IPS-15b (cell line): ENCODE data around the gene EPSTI1.
"Not testable (repeated sequence)": the region's sequence is repeated elsewhere in the genome, so short reads cannot be mapped to it uniquely, and the experiment has no call there.

Source experiments
- H3K27me3 ChIP-seq: one replicate; pipeline ENCODE4 v1.6.1; 2013; ENCODE audit warnings: low read length; ENCODE audit not compliant: control insufficient read depth, insufficient read depth
- H3K36me3 ChIP-seq: one replicate; pipeline ENCODE4 v1.6.1; 2013; ENCODE audit warnings: low read length; ENCODE audit not compliant: control insufficient read depth, insufficient read depth
- H3K4me1 ChIP-seq: one replicate; pipeline ENCODE4 v1.6.1; 2013; ENCODE audit warnings: mild to moderate bottlenecking, low read length; ENCODE audit not compliant: control insufficient read depth, insufficient read depth
- H3K4me3 ChIP-seq: one replicate; pipeline ENCODE4 v1.5.1; 2013; ENCODE audit warnings: low read depth, low read length
- H3K9ac ChIP-seq: one replicate; pipeline ENCODE4 v1.6.1; 2013; ENCODE audit warnings: low read depth, mild to moderate bottlenecking, low read length
- H3K9me3 ChIP-seq: one replicate; pipeline ENCODE4 v1.6.1; 2013; ENCODE audit warnings: mild to moderate bottlenecking, low read length; ENCODE audit not compliant: control insufficient read depth, insufficient read depth

The EPSTI1 gene

DNA sequence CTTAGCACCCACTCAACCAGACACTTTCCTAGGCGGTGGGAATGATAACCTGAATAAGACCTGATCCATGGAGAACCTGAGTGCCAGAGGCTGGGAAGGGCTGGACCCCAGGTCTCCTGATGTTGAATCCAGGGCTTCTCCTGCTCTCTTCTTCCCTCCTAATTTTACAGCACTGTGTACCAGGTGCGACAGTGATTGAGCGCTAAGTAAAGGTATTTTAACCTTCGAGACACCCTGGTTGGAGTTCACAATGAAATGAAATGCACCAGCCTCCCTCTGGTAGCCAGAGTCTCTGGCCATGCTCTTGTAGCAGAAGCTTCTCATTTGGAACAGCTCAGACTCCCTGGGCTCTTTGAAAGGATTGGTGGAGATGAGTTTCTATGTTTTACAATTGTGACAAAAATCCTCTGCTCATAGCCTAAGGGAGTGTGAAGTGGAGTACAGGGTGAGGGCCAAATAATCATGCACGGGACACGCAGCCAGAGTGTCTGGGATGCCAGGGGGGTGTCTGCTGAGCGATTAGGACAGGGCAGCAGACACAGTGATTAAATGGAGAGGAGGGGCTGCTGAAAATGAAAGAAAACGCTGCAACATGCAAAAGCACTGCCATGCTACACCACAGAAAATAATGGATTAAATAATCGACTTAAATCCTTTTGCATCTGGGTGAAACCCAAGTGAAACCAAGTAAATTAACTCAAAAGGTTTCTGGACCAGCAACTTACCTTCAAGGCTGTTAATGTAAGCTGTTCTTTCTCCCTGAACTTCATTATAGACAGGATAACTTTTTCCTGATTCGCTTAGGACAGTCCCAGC, 126.9 kb downstream of the EPSTI1 start:
- H3K27me3 ChIP-seq = no peaks in the 10 kb centered on the region
- H3K36me3 ChIP-seq = peaks cover 34% of the 10 kb centered on the region
- H3K9ac ChIP-seq = no peak overlapping the region
- peaks cover 14% of the 10 kb centered on the region for H3K4me1 ChIP-seq
- no peaks in the 10 kb centered on the region for H3K9me3 ChIP-seq
- H3K4me3 ChIP-seq = no peak overlapping the region

DNA sequence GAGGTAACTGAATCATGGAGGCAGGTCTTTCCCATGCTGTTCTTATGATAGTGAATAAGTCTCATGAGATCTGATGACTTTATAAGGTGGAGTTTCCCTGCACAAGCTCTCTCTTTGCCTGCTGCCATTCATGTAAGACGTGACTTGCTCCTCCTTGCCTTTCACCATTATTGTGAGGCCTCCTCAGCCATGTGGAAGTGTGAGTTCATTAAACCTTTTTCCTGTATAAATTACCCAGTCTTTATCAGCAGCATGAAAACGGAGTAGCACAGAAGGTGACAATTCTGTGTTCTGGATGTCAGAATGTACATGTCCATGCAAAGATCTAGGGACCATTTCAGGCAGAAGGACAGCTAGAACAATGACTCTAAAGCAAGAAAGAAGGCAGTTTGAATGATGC, 129.7 kb downstream of the EPSTI1 start:
- not testable (repeated sequence) for H3K27me3 ChIP-seq, H3K4me3 ChIP-seq, H3K9ac ChIP-seq, H3K9me3 ChIP-seq
- H3K36me3 ChIP-seq = peaks cover 33% of the 10 kb centered on the region
- peaks cover 11% of the 10 kb centered on the region for H3K4me1 ChIP-seq

DNA sequence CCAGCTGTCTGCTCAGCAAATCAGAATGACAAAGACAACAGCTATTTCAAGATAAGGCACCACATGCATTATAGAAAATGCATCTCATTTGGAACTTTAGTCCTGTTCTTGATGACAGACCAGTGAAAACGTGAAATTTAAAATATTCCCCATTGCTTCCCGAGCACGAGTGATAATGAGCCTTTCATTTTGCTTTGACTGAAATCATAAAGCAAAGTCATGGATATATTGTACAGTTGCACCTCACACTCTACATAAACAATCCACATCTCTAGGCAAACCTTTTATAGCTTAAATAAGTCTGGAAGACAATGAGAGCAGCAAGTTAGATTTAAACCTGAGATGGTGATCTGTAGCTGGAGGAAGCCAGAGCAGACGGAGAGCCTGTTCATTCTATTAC, 131.6 kb downstream of the EPSTI1 start:
- H3K4me1 ChIP-seq = peaks cover 8% of the 10 kb centered on the region
- H3K9ac ChIP-seq = no peak overlapping the region
- peaks cover 14% of the 10 kb centered on the region for H3K36me3 ChIP-seq
- H3K27me3 ChIP-seq = no peaks in the 10 kb centered on the region
- no peak overlapping the region for H3K4me3 ChIP-seq
- H3K9me3 ChIP-seq = no peaks in the 10 kb centered on the region

DNA sequence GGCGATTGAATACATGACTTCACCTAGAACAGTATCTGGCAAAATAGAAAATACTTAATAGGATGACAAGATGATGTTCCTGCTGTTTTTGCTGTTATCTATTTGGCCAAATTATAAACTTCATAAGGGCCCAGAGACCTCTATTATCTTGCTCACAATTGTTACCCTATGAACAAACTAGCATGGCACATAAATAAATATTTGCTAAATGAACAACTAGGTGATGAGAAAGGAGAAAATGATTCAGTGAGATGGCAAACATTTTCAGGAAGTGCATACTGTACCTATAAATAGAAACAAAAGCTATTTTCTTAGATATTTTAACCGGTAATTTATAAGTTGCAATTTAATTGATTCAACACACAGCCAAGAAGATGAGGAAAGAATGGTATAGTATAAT, 132.3 kb downstream of the EPSTI1 start:
- H3K27me3 ChIP-seq = no peaks in the 10 kb centered on the region
- H3K9me3 ChIP-seq = no peaks in the 10 kb centered on the region
- H3K4me1 ChIP-seq = peaks cover 2% of the 10 kb centered on the region
- H3K36me3 ChIP-seq = peaks cover 11% of the 10 kb centered on the region
- no peak overlapping the region for H3K9ac ChIP-seq
- no peak overlapping the region for H3K4me3 ChIP-seq

DNA sequence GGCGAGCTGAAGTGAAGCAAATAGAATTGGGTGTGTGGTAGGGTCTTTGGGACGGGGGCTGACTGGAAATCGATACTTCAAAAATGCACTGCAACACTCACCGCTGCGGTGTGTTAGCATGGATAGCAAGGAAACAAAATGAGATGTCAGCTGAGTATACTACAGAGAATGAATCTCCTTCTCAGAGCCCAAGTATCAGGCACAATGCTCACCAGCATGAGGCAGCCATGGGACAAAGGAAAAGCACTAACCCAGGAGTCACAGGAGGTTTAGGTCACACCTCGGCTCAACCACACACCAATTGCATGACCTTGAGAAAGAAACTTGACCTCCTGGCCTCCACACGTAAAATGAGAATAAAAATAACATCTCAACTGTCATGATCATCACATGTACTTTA, 136.6 kb downstream of the EPSTI1 start:
- Histone ChIP-seq H3K9ac (no peak overlapping the region), H3K27me3 (no peaks in the 10 kb centered on the region), H3K4me1 (no peaks in the 10 kb centered on the region), H3K9me3 (no peaks in the 10 kb centered on the region), H3K36me3 (peaks cover 13% of the 10 kb centered on the region), H3K4me3 (no peak overlapping the region)

DNA sequence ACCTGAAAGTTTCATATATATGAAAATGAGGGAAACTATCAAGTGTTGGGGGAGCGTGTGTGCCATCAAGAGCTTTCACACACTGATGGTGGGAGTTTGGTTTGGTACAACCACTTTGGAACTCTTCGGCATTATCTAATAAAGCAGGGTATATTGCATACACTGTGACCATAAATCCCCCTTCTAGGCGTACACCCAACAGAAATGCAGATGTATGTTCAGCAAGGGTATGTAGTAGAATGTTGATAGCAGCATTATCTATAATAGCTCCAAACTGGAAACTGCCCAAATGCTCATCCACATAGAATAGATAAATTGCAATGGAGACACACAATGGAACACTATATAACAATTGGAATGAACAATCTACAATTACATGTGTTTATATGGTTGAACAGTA, 139.9 kb downstream of the EPSTI1 start:
- Histone ChIP-seq H3K4me3 (no peak overlapping the region), H3K9me3 (no peaks in the 10 kb centered on the region), H3K4me1 (peaks cover 5% of the 10 kb centered on the region), H3K36me3 (peaks cover 9% of the 10 kb centered on the region), H3K27me3 (no peaks in the 10 kb centered on the region), H3K9ac (no peak overlapping the region)

DNA sequence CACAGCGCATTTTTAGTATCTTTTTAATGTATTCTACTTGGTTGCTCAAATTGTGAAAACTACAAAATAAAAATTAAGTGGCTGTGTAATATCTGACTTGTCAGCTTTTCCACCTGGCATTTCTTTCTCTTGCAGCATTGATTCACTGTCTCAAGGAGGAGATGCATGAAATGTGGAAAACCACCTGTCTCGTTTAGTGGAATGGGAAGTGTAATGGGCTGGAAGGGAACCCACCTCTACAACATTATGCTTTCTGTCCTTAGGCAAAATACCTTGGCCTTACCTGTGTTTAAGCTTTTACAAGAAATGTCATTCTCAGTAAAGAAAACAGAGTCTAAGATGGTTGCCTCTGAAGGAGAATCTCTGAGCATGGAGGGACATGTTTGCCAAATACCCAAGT, 142.8 kb downstream of the EPSTI1 start:
- Histone ChIP-seq H3K4me1 (peaks cover 5% of the 10 kb centered on the region), H3K36me3 (peaks cover 2% of the 10 kb centered on the region), H3K9me3 (no peaks in the 10 kb centered on the region), H3K9ac (no peak overlapping the region), H3K4me3 (no peak overlapping the region), H3K27me3 (no peaks in the 10 kb centered on the region)

DNA sequence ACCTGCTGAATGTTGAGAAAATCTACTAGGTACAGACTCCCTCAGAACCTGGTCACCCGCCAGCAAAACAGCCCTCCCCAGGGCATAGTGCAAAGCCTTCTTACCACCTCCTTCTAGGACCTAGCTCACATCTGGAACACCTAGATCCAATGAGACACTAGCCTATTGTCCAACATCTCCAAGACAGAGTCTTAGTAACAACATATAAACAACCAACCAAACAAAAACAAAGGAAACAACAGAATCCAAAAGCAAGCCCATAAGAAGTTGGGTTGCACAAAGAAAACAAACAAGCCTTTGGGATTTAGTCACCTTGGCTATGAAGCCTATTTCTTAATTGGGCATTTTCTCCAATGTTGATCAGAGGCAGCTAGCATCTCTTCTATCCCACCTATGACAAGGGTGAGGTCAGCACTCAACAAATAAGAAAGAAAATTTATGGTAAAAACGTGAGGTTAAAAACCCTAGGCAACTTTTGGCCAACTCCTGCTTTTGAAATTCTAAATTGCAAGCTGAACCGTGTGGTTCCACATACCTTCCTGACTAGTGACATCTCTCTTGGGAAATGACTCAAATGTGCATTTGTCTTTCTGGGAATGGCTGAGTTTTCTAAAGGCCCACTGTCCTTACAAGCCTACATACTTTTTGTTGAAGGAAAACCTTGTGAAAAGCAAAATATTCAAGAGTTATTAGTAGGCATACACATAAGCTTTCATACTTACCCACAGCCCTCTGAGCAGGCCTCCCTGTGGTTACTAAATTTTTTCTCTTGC, 144.0 kb downstream of the EPSTI1 start:
- Histone ChIP-seq H3K4me3 (no peak overlapping the region), H3K4me1 (peaks cover 5% of the 10 kb centered on the region), H3K36me3 (no peaks in the 10 kb centered on the region), H3K27me3 (no peaks in the 10 kb centered on the region), H3K9ac (no peak overlapping the region), H3K9me3 (no peaks in the 10 kb centered on the region)

DNA sequence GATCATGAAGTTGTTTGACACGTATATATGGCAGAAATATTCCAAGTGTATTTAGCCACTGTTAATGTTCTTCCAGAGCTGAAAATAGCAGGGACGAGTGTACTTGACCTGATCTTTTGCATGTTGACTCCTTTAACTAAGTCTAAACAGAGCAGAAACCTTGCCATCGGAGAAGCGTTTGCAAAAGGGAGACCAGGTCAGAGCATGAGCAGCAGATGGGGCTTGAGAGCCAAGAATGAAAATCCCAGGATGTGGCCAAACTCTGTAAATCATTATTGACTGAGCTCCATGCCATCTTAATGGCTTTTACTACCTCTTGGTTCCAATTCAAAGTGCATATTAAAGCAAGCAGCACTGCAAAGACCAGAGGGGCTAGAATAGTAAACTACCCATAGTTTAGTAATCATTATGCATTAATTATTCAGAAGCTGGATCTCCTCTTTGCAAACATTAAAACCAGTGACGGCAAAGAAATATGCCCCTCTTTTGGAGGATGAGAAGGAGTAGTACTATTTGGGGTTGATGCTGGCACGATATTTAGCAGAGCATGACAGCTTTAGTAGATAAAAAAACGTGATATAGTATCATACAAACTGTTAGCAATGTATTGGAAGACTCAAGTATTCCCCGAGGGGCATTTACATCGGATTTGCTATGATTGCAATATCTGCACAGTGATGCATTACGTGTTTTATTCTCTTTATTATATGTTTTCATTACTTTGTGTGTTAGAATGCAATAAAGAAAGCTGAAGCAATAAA, 154.9 kb downstream of the EPSTI1 start:
- Histone ChIP-seq H3K9ac (no peak overlapping the region), H3K27me3 (no peaks in the 10 kb centered on the region), H3K36me3 (no peaks in the 10 kb centered on the region), H3K4me3 (no peak overlapping the region), H3K4me1 (no peaks in the 10 kb centered on the region), H3K9me3 (no peaks in the 10 kb centered on the region)
